GM18907 (cell line): ENCODE measurements around the gene FAM162A.

Experiments used
- ATAC-seq: cut with Tn5 transposase; IDR thresholded peaks from one replicate; pipeline ENCODE4 v1.9.1; 2021; ENCODE audit warnings: mild to moderate bottlenecking, moderate library complexity; ENCODE audit not compliant: unreplicated experiment

FAM162A gene

GRCh38 chr3:122383771-122384697 is at the start of gene FAM162A:
FAM162A (plus strand) TSS chr3:122384182; CDS start chr3:122384266, 84 bp downstream.
- ATAC-seq = peak; percentile 93

GRCh38 chr3:122342803-122343202 is 41.2 kb upstream of the FAM162A start:
- no peak for ATAC-seq

- no peak for ATAC-seq
These were observed 40.3 kb upstream of the FAM162A start for GRCh38 chr3:122343654-122344053.

GRCh38 chr3:122349171-122349570 is 34.8 kb upstream of the FAM162A start:
- no peak for ATAC-seq

GRCh38 chr3:122350814-122351418 is 33.1 kb upstream of the FAM162A start:
- ATAC-seq = no peak

GRCh38 chr3:122351612-122352011 is 32.4 kb upstream of the FAM162A start:
- ATAC-seq = no peak

GRCh38 chr3:122353215-122353614 is 30.8 kb upstream of the FAM162A start:
- no peak for ATAC-seq

- no peak for ATAC-seq
These were observed 30.0 kb upstream of the FAM162A start for GRCh38 chr3:122353893-122354401.

GRCh38 chr3:122355612-122356011 is 28.4 kb upstream of the FAM162A start:
- ATAC-seq = no peak

- ATAC-seq = no peak
These were observed 27.6 kb upstream of the FAM162A start for GRCh38 chr3:122356402-122356801.

GRCh38 chr3:122357828-122358702 is 25.9 kb upstream of the FAM162A start:
- ATAC-seq = no peak

- ATAC-seq = no peak
These were observed 25.3 kb upstream of the FAM162A start for GRCh38 chr3:122358703-122359032.

GRCh38 chr3:122362026-122362425 is 22.0 kb upstream of the FAM162A start:
- ATAC-seq = no peak

- no peak for ATAC-seq
These were observed 19.5 kb upstream of the FAM162A start for GRCh38 chr3:122364490-122364889.

- ATAC-seq = peak; percentile 57
These were observed 18.9 kb upstream of the FAM162A start for GRCh38 chr3:122365073-122365472.

- ATAC-seq = peak; percentile 55
These were observed 18.2 kb upstream of the FAM162A start for GRCh38 chr3:122365582-122366378.

- no peak for ATAC-seq
These were observed 17.6 kb upstream of the FAM162A start for GRCh38 chr3:122366379-122366749.

GRCh38 chr3:122374034-122374433 is 9.9 kb upstream of the FAM162A start:
- ATAC-seq = no peak

- no peak for ATAC-seq
These were observed 6.0 kb upstream of the FAM162A start for GRCh38 chr3:122377975-122378374.

- ATAC-seq = peak; percentile 47
These were observed 905 bp upstream of the FAM162A start, which contains the start of gene MIX23 for GRCh38 chr3:122382888-122383666. MIX23 (minus strand) TSS chr3:122383231; CDS start chr3:122383224, 7 bp downstream.
